GM12873 (cell line): ENCODE results near the gene NUDT12.
A peak's percentile ranks its signal among the peaks of the same experiment; 100 is the strongest.

Experiments used
- TF ChIP-seq, protein P1 (sequence below): IDR thresholded peaks from 2 replicates; pipeline ENCODE4 v1.5.1; 2012; ENCODE audit warnings: low read depth, mild to moderate bottlenecking, moderate library complexity, low read length, control low read depth; ENCODE audit not compliant: insufficient read depth; ENCODE audit errors: missing control alignments

NUDT12 gene

DNA sequence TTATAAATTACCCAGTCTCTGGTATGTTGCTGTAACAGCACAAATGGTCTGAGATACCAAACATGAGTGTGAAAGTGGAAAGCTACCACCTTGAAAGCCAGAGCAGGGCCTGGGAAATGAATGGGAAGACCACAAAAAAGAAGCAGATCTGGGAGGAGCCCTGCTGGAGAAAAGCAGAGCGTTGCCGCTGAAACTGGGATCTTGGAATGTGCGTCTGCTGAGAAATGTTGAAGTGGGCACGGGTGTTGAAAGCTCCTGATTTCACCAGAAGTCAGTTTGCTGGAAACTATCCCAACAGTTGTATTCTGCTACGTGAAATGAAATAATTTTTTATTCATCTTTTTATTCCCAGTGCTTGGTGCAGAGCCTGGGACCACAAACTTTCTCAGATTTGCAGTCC, 40.0 kb downstream of the NUDT12 start:
- TF ChIP-seq, protein P1, sequence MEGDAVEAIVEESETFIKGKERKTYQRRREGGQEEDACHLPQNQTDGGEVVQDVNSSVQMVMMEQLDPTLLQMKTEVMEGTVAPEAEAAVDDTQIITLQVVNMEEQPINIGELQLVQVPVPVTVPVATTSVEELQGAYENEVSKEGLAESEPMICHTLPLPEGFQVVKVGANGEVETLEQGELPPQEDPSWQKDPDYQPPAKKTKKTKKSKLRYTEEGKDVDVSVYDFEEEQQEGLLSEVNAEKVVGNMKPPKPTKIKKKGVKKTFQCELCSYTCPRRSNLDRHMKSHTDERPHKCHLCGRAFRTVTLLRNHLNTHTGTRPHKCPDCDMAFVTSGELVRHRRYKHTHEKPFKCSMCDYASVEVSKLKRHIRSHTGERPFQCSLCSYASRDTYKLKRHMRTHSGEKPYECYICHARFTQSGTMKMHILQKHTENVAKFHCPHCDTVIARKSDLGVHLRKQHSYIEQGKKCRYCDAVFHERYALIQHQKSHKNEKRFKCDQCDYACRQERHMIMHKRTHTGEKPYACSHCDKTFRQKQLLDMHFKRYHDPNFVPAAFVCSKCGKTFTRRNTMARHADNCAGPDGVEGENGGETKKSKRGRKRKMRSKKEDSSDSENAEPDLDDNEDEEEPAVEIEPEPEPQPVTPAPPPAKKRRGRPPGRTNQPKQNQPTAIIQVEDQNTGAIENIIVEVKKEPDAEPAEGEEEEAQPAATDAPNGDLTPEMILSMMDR: no peak

DNA sequence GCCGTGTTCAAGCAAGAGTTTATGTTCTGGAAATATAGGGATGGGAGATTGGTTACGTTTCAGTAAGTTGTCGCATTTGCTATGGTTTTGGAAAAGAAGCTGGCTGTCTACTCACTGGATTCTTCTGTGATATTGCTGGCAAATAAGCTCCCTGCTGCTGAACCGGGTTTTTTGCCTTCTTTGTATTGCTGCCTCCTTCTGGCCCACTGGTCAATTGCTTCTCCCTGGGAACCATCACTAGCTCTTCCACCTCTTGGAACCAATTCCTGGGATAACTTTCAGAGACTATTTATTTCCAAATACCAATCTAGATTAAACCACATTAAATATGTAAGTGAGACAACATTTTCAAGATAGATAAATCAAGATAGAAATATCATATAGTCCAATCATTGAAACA, 43.0 kb downstream of the NUDT12 start:
- TF ChIP-seq, protein P1: peak; percentile 10

DNA sequence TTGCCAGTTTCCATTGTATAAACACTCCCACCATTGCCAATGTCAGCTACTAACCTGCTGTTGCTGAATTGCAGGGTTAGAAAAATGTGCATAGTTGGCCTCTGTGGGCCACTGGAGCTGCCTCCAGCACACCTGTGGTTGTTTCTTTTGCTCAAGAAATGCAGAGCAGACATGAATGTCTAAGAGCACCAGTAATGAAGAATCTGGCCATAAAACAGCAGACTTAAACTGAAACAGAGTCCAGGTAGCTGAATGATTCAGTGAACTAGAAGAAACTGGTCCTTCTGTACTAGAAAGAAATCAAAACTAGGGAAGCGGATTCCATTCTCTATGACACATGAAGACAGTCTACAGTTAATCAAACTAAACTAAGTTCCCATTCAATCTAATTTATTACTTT, 48.2 kb downstream of the NUDT12 start:
- TF ChIP-seq, protein P1: no peak

DNA sequence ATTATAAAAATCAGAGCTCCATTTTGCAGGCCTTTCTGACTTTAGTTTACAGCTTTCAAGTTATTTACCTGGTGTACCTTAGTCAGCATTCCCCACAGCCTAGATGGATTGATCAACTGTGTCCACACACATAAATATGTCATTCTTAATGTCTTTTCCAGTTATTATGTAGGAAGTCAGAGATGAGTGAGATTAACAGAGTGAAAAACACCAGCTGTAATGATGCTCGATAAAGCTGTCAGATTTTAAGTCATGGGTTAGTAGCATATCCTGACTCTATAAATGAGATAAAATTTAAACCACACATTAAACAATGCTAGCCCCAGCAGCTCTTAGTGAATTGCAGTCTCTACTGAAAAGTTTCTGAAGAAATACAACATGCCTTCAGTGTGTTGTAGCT, 48.9 kb downstream of the NUDT12 start:
- TF ChIP-seq, protein P1: no peak

DNA sequence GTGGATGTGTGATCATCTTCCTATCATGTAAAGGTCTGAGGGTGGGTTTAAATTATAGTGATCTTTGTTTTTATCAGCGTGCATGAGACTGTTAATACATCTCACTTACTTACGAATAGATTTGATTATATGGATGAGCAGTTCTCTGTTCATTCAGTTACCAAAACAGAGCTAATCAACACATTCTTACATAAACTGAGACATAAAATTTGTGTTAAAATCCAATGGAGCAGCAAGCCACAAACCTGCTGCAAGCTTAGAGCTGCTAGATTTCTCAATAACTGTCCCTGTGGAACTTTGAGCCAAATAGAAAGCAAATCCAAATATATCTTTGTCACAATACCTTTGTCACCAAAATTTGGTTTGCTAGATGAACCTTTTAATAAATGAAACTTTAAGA, 50.1 kb downstream of the NUDT12 start:
- TF ChIP-seq, protein P1: no peak

DNA sequence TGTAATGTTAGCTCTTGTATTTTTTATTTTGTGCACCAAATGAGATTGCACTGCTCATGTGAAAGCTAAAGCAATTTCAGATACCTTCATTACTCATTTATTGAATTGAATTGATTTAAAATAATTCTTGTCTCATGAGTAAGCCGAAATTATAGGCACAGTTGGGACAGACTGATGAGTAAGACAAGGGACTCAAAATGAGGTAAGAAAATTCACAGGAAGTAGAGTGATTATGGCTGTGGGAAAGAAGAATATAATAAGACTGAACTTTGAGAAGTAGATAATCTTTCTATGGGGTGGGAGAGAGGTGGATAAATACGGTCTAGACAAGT, 51.1 kb downstream of the NUDT12 start:
- TF ChIP-seq, protein P1: no peak

DNA sequence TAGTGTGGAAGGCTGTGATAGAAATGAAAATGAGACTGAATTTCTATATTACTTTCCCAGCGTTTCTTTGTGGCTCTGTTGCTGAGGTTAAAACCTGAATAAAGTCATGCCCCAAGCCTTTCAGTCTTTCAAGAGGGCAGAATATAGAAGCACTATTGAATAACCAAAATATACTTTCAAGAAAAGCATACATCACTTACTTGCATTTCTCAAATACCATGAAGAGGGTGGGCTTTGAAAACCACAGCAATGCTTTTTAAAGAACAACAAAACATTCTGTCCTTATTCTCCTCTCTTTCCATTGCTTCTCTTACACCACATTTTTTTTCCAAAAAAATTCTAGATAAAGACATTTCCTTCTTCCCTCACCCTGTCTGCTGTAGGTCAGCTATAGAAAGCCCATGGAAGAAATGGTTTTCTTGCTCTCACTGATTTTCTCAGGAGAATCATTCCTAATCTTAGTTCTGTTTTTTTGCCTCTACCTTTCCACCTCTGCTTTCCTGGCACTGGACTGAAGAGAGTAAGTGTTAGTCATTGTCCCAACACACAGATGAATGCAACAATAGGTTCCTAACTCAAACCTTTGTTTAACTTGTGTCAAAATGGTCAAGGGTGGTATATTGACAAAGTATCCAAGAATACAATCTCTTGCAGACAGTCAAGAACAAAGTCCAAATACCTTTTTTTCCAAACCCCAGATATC, 51.6 kb downstream of the NUDT12 start:
- TF ChIP-seq, protein P1: no peak
